ENCODE results near the gene C20orf202. TPM values are rescaled to one million over a fixed set of nuclear protein-coding genes. Genes with fewer than 3 reads are reported as not detected.

Gene C20orf202
- total and polyA plus RNA-seq, 7 donors = 0.13 TPM; not detected in 6

DNA sequence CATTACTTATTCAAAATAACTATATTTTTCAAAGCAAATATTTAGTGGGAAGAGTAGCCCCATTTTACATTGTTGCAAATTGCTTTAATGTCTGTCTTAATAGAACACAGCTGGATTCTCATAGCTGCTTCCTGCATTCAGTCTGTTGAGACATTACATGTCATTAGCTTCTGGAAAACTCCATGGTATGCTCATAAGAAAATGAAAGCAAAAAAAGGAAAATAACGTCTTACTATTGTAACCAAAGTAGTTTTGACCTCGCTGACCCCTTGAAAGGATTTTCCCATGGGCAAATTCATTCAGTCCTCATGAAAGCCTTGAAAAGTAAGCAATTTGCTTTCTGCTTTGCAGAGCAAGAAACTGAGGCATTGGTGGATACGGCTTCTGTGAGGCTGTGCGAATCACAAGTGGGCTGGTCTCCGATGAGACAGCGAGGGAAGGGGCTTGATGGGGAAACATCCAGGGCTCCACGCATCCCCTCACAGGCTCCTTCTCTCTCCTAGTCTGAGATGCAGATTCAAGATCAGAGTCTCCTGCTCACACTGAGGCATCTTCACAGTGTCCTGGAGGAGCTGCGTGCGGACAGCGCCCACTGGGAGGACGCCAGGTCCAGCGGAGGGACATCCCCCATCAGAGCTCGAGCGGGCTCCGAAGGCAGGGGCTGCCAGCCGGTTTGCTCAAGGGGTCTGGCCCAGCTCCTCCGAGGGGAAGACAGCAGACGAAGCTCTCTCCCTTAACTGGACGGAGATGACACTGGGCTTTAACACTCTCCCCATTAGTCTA lies 3.3 kb downstream of the C20orf202 start:
- 82 to 86% methylated on average over 19 of the region's 19 CpGs for WGBS, 2 donors
- no peaks in the 10 kb centered on the region for H3K36me3 ChIP-seq
- H3K27me3 ChIP-seq = no peaks in the 10 kb centered on the region
- no peaks in the 10 kb centered on the region for H3K4me1 ChIP-seq
- H3K27ac ChIP-seq = no peak overlapping the region
- TF ChIP-seq POLR2AphosphoS5 (IDR thresholded peaks at IDR 0.05) (no peak), POLR2A (IDR thresholded peaks at IDR 0.05) (no peak), EP300 (IDR thresholded peaks at IDR 0.05) (no peak)
- TF ChIP-seq, protein P1, sequence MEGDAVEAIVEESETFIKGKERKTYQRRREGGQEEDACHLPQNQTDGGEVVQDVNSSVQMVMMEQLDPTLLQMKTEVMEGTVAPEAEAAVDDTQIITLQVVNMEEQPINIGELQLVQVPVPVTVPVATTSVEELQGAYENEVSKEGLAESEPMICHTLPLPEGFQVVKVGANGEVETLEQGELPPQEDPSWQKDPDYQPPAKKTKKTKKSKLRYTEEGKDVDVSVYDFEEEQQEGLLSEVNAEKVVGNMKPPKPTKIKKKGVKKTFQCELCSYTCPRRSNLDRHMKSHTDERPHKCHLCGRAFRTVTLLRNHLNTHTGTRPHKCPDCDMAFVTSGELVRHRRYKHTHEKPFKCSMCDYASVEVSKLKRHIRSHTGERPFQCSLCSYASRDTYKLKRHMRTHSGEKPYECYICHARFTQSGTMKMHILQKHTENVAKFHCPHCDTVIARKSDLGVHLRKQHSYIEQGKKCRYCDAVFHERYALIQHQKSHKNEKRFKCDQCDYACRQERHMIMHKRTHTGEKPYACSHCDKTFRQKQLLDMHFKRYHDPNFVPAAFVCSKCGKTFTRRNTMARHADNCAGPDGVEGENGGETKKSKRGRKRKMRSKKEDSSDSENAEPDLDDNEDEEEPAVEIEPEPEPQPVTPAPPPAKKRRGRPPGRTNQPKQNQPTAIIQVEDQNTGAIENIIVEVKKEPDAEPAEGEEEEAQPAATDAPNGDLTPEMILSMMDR (IDR thresholded peaks at IDR 0.05) = no peak
- no peak overlapping the region for H3K4me3 ChIP-seq
- intact Hi-C loops (cut with DNase I) = no loop called here
- DNase-seq = no peak
- no peaks in the 10 kb centered on the region for H3K9me3 ChIP-seq

DNA sequence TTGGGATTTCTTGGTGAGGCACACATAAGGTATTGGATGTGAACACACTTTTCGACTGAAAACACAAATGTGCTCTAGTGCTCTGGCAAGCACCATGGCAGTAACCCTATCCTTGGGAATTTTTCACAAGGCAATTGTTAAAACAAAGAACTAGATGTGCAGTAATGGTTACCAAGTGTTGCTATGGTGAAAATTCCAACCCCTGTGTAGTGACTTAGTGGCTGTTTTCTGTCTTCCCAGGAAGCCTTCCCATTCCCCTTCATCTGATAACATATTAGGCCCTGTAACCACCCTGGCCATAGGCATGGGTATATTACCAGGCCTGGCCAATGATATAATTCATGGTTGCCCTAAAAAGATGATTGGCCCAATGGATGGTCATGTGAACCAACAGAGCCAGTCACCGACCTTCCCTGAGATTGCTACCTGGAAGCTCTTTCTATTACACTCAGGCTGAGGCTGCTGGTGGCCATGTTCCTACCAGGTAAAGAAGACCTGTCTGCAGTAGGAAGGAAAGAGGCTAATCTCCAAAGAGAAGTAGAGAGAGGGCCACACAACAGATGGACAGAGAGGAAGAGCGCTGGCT lies 4.1 kb downstream of the C20orf202 start:
- 93 to 96% methylated on average over 3 of the region's 3 CpGs for WGBS, 2 donors
- H3K4me1 ChIP-seq = no peaks in the 10 kb centered on the region
- intact Hi-C loops (cut with DNase I) = no loop called here
- H3K27me3 ChIP-seq = peaks cover 0 to 3% (median 0%) of the 10 kb centered on the region in 3 donors
- no peaks in the 10 kb centered on the region for H3K36me3 ChIP-seq
- no peak overlapping the region for H3K27ac ChIP-seq
- TF ChIP-seq EP300 (IDR thresholded peaks at IDR 0.05) (no peak), POLR2AphosphoS5 (IDR thresholded peaks at IDR 0.05) (no peak), POLR2A (IDR thresholded peaks at IDR 0.05) (no peak)
- TF ChIP-seq, protein P1 (IDR thresholded peaks at IDR 0.05) = no peak
- DNase-seq = no peak
- H3K4me3 ChIP-seq = no peak overlapping the region
- no peaks in the 10 kb centered on the region for H3K9me3 ChIP-seq

- Histone ChIP-seq H3K27me3 (peaks cover 0 to 3% (median 0%) of the 10 kb centered on the region in 3 donors), H3K9me3 (no peaks in the 10 kb centered on the region), H3K4me3 (no peak overlapping the region), H3K36me3 (no peaks in the 10 kb centered on the region), H3K4me1 (peaks cover 0 to 8% (median 7%) of the 10 kb centered on the region in 4 donors), H3K27ac (no peak overlapping the region)
- intact Hi-C loops (cut with DNase I) = loop anchor here (5.0 to 10.0 kb wide), 2 partner anchors 255 to 392 kb away; no protein-coding TSS in a partner anchor
- 32 to 57% methylated on average over 5 of the region's 5 CpGs for WGBS, 2 donors
- DNase-seq = no peak
- TF ChIP-seq POLR2A (IDR thresholded peaks at IDR 0.05) = no peak
- TF ChIP-seq, protein P1 (IDR thresholded peaks at IDR 0.05) = no peak
- TF ChIP-seq POLR2AphosphoS5 (IDR thresholded peaks at IDR 0.05) = no peak
- TF ChIP-seq EP300 (IDR thresholded peaks at IDR 0.05) = no peak
Observed at GRCh38 chr20:1209447-1210387, 6.5 kb downstream of the C20orf202 start.

DNA sequence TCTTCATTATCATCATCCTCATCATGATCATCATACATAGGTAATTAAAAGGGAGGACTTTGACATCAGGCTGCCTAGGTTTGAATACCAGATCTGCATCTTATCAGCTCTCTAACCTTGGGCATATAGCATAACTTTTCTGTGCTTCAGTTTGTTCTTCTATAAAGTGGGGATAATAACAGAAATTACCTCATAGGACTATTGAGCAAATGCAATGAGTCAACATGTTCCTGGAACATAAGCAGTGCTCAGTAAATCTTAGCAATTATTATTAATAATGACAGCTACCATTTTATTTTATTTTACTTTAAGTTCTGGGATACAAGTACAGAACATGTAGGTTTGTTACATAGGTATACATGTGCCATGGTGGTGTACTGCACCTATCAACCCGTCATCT lies 7.2 kb downstream of the C20orf202 start:
- H3K4me3 ChIP-seq = no peak overlapping the region
- WGBS, 2 donors = 98 to 100% methylated on average over 1 of the region's 1 CpG
- no peaks in the 10 kb centered on the region for H3K9me3 ChIP-seq
- peaks cover 0 to 8% (median 7%) of the 10 kb centered on the region in 4 donors for H3K4me1 ChIP-seq
- H3K36me3 ChIP-seq = no peaks in the 10 kb centered on the region
- intact Hi-C loops (cut with DNase I) = loop anchor here (5.0 to 10.0 kb wide), 2 partner anchors 256 to 393 kb away; no protein-coding TSS in a partner anchor
- H3K27me3 ChIP-seq = peaks cover 0 to 3% (median 0%) of the 10 kb centered on the region in 3 donors
- DNase-seq = no peak
- TF ChIP-seq POLR2A (IDR thresholded peaks at IDR 0.05) (no peak), POLR2AphosphoS5 (IDR thresholded peaks at IDR 0.05) (no peak), EP300 (IDR thresholded peaks at IDR 0.05) (no peak)
- TF ChIP-seq, protein P1 (IDR thresholded peaks at IDR 0.05) = no peak
- no peak overlapping the region for H3K27ac ChIP-seq

All from sigmoid colon (tissue), 7 donors.